Sciatic nerve (tissue), 2 donors: ENCODE data around the gene STN1. TPM values are rescaled to one million over a fixed set of nuclear protein-coding genes. Genes with fewer than 3 reads are reported as not detected.

ENCODE experiments used
- ATAC-seq: fragments of 200-7000 bp; cut with Tn5 transposase; one replicate; pipeline ENCODE4 v1.9.1; 2020; ENCODE audit warnings: mild to moderate bottlenecking, moderate library complexity
- DNase-seq: peaks from one replicate; pipeline ENCODE4 v3.0.0-alpha.2; 2020; ENCODE audit warnings: low spot score
- intact Hi-C: fragments of 100-400 bp; cut with DNase I; formaldehyde crosslinking; loops from one replicate; pipeline ENCODE4 v1.14.2; 2022
- total RNA-seq: library from RNA; stranded (reverse); fragmentation: NEBNext Ultra II Directional; extraction: Animal tissue kit (Norgen Biotek cat#: 25700); gene quantifications from one replicate; pipeline ENCODE4 v1.2.1, GENCODE V29; 2021
- donor health status: DM: no; HTN: no; CAD: no.
- donor health status: DM: no; HTN: no; CAD: no.

The STN1 gene
- total RNA-seq, 1 donor from 2014 or later = 14.5 TPM

DNA sequence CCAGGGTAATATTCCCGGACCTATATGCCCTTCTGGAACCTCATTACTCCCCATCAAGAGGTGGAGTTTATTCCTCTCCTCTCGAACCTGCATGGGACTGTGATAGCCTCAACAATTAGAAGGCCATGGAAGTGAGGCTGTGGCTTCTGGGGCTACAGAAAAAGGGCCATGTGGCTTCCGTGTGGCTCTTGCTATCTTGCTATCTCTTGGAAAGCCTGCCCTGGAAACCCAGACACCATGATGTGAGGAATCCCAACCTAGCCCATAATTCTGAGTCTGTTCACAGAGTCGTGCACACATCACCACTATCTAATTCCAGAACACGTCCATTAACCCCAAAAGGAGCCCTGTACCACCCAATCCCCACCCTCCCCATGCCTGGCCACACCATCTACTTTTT is 41.8 kb downstream of the STN1 start:
- DNase-seq = no peak
- no peak for ATAC-seq
- intact Hi-C loops = no loop called here

DNA sequence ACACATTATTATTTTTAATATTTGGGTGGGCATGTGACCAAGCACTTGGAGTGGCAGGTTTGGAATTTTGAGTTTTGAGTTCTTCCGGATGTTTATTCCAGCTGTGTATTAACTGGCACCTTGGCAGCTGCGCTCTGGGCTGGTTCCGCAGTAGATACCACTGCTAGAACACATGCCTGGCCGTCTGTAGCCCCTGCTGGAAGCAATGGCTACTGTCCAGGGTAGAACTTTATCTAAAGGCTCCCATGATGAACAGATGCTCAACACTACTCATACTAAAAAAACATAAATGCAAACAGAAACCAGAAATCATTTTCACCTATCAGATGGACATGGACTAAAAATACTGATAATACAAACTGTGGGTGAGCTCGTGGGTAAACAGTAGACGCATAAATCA is 43.3 kb downstream of the STN1 start:
- DNase-seq (no peak), ATAC-seq (no peak)
- intact Hi-C loops = no loop called here

DNA sequence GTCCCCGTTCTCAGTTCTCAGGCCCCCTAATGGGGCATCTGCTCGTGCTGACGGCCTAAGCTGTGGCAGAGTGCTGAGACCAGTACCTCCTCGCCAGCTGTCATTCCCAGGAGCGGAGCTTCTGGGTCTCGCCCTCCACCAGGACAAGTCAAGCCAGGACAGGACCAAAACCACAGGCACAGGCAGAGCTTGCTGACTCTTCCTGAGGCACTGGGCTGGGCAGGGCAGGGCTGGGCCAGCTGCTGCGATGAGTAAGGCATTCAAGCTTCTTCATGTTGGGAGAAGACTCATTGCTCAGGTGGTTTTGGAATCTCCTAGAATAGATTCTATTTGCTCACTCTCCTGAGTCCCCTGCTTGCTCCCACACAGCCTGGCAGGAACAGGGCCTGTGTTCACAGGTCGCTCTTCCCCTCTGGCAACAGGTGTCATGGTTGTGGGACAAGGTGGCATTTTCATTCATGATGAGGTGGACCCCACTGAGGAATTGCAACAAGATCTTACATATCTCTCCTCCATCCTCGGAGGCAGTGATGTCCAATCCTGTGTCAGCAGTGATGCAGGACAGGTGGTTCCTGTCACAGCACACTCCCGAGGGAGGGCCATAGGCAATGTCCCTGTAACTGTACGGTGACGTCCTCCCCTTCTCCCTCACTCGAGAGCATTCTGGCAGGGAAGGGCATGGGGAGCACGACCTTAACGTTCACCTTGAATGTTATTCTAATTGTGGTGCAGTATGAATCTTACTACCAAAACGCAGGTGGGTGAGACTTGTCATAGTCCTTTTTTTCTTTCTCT is 45.6 kb downstream of the STN1 start:
- no peak for ATAC-seq
- intact Hi-C loops = no loop called here

DNA sequence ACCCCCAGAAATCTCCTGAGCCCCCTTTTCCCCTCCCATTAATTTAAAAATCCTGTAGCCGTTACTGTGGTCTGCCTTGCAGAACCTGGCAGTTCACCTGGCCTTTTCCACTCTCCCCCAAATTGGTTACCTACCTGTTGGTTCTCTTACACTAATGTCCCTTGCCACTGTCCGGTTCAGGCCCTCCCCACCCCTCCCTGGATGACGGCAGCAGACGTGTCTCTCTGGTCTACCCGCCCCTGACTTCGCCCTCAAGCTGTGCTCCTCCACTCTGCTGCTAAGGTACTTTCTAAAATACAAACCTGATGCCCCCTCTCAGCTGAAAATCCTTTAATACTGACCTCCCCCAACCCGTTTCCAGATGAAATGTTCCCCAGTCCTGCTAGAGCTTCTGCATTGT is 47.0 kb downstream of the STN1 start:
- DNase-seq (no peak), ATAC-seq (no peak)
- intact Hi-C loops = no loop called here

More for the DNA sequence above, 45.6 kb downstream of the STN1 start:
- DNase-seq = no peak

DNA sequence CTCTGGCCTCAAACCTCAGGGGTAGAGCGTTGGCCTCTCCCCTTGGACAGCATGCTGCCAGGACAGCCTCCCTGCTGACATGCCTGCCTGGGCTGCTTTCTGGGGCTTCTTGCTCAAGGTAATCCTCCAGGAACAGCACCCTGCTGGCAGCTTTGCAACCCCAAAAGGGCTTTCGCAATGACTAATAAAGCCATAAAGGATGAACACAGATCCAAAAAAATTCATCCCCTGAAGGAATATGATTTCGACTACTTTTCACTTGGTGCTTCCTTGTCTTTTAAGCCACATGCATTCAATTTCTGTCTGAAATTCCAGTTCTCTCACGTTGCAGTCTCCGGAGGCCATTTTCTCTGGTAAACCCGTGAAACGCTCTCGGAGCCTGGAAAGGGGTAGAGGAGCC is 47.5 kb downstream of the STN1 start:
- intact Hi-C loops = no loop called here
- DNase-seq (no peak), ATAC-seq (peak; percentile 44)

DNA sequence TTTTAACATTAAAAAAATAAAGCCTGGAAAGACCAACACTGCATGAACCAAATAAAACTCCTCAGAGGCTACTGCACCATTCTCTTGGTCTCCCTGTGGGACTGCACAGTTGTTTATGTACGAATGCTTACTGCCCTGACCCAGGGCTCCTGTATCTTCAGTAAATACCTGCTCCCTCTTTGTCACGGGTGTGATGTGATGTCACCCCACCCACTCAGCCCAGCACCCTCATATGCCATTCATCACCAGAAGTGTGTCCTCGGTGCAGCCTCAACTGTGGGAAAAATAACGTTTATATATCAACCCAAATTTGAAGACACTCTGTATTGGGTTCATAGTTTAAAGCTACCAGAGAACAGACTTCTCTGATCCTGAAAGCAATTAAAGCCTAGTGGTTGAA is 48.6 kb downstream of the STN1 start:
- DNase-seq (no peak), ATAC-seq (no peak)
- intact Hi-C loops = loop anchor here (10.0 kb wide), 1 partner anchor 275 kb away; no protein-coding TSS in a partner anchor

DNA sequence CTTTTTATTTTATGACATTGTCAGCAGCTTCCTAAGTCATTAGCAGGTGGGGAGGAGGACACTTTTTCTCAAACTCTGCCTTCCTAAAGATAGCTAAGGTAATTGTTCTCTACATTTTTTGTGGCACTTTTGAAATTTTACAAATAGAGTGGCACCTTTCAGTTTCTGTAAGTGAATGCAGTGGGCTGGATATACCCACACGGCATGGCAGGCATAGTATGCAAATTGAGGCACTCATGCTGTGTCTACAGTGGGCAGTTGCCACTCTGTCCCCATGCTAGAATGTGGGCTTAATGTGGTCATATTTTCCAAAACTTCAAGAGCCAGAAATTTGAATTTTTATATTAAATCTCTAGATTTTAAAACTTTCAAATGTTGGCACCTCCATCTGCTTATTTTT is 49.8 kb downstream of the STN1 start:
- intact Hi-C loops = loop anchor here (10.0 kb wide), 1 partner anchor 273 kb away; no protein-coding TSS in a partner anchor
- ATAC-seq = no peak
- DNase-seq = no peak

DNA sequence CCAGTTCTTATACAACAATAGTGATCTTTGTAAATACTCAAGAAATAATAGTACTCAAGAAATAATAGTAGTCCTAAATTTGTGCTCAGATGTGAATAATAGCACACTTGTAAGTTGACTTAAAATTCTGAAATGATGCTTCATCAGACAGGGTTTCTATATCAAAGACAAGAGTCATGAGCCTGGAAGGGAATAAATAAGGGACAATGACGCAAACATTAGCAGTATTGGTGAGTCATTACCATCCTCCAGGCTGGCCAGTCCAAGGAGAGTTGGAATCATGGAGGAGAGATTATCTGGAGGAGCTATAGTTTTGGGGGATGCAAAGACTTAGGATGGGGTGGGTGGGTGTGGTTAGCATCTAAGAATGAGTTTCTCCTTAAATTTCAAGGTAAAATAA is 56.5 kb downstream of the STN1 start:
- intact Hi-C loops = loop anchor here (10.0 kb wide), 1 partner anchor 267 kb away; no protein-coding TSS in a partner anchor
- ATAC-seq = no peak

DNA sequence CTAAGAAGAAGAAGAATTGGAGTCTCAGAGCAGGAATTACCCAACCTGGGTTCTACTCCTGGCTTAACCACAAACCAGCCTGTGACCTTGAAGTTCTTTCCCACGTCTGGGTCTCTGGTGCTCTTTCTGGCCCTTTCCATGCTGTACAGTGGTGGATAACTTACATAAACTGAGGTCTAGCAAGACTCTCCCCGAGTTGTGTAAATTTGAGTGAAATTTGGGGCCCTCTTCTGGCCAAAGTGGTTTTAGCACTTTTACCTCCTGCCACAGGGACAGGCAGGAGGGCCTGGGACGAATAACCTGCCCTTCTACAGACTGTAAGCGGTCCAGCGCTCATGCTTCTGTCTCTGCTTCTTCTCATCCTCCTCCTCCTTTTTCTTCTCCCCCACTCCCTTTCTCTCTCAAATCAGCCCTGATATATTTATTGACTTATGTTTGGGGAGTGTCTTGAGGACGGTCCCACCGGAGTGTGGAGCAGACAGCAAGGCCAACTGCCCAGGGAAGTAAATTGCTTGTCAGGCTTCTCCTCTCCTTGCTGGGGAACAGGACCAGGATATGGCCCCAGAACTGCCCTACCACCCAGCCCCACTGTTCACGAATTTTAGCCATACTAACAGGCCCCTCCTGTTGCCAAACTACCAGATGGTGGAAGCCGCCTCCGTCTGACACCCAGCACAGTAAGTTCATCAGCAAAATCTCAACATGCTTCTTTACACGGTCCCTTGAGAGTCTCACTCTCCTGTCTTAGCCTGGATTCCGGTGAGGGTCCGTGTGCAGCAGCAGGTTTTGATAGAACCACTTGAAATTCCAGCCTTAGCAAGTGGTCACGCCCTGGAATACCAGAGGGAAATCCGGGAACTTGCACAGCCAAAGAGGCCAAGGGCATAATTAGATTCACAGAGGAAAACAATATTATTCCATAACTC is 58.6 kb downstream of the STN1 start:
- intact Hi-C loops = loop anchor here (5.0 to 10.0 kb wide), 3 partner anchors 147 to 265 kb away; no protein-coding TSS in a partner anchor
- DNase-seq (peak; percentile 76), ATAC-seq (peak; percentile 80)

More for the DNA sequence above, 56.5 kb downstream of the STN1 start:
- no peak for DNase-seq

DNA sequence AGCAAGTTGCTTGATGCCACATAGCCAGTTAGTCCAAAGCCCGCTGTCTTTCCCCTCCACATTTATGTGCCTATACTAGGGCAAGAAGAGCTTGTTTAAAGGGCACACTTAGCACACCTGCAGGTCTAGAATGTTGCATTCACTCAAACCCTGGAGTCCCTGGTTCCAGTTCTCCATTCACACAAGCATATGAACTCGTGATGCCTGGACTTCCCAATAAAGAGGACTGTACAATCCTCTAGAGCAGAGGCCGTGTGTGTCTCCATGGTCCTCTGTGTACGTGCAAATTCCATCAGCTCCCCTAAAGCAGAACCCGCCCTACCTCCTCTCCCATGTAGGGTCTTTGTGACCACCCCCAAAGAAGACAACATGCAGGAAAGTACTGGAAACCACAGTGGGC is 59.6 kb downstream of the STN1 start:
- DNase-seq (no peak), ATAC-seq (no peak)
- intact Hi-C loops = loop anchor here (5.0 to 10.0 kb wide), 2 partner anchors 146 to 244 kb away; no protein-coding TSS in a partner anchor

DNA sequence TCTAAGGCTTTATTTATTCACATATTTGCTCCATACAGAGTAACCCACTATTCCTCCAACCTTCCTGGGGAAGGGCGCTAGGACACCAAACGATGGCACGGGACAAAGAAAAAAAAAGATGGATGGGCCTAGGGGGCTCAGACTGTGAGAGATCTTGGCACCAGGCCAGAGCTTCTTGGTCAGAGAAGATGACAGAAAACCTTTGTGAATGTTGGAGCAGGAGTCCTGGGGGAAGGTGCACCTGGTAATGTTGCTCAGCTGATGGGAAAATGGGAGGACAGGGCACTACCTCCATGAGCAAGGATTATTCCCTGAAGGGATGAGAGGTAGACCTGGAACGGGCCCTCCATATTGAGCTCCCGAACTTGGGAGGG is 61.2 kb downstream of the STN1 start:
- intact Hi-C loops = loop anchor here (5.0 to 10.0 kb wide), 2 partner anchors 144 to 242 kb away; no protein-coding TSS in a partner anchor
- ATAC-seq (no peak), DNase-seq (peak; percentile 54)

DNA sequence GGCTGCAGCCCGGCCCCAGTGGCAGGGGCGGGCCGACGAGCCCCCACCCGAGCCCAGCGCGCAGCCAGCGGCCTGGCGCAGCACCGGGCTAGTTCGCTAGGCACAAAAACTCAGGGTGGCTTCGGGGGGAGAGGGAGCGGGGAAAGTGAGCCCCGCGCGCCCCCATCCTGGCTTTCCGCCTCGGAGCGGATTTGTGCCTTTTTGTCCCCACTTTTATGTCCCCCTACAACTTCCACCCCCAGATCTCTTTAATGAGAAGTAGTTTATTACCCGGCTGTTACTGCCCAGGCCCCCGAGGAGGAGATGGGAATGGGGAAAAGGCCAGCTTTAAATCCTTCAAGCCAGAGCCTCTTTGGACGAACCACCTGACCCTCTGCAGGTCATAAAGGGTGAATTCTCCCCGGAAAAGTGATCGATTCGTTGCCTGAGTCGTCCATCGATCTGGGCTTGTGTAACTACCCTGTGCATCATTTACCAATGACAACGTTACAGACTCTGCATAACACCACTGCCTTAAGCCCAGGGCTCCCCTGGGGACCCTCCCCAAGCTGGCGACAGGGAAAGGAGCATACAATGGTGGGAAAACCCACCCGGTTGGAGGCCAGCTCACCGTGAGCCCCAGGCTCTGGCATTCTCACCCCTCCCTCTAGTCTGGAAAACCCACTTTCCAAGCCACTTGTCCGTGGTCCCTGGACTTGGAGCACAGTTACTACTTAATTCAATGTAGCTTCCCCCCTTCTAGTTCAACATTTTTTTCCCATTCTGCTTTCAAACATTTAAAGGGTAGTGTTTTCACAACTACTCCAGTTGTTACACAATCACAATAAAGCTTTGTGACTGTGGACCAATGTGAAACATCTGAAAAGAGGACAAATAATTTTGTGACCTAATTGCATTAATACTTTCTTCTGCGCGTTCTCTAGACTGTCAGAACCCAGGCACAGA is 61.9 kb downstream of the STN1 start:
- no peak for ATAC-seq

DNA sequence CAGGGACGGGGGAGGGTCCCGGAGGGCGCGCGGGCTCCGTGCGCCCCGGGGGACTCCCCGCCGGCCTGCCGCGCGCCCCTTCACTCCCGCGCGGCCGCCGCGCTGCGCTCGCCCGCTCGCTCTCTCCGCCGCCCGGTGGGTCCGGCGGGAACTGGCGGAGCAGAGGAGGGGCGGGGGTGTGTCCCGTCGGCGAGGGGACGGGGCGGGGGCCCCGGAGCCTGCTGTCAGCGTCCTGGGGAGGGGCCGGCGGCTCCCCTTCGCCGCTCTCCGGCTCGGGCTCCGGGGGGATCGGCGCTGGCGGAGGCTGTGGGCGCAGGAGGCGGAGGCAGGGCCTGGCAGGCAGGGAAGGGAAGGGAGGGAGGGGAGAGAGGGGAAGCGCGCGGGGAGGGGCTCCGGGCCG is 62.6 kb downstream of the STN1 start, which contains the start of gene SH3PXD2A:
Gene SH3PXD2A, minus strand, starts transcription at position 153 of the 400 bp plus-strand sequence. CDS start 310 bp downstream, outside the sequence.
- intact Hi-C loops = loop anchor here (5.0 to 10.0 kb wide), 2 partner anchors 143 to 241 kb away; no protein-coding TSS in a partner anchor
- DNase-seq (peak; percentile 74), ATAC-seq (peak; percentile 1)

More for the DNA sequence above, 61.9 kb downstream of the STN1 start:
- DNase-seq = peak; percentile 57
- intact Hi-C loops = loop anchor here (5.0 to 10.0 kb wide), 2 partner anchors 144 to 241 kb away; no protein-coding TSS in a partner anchor

DNA sequence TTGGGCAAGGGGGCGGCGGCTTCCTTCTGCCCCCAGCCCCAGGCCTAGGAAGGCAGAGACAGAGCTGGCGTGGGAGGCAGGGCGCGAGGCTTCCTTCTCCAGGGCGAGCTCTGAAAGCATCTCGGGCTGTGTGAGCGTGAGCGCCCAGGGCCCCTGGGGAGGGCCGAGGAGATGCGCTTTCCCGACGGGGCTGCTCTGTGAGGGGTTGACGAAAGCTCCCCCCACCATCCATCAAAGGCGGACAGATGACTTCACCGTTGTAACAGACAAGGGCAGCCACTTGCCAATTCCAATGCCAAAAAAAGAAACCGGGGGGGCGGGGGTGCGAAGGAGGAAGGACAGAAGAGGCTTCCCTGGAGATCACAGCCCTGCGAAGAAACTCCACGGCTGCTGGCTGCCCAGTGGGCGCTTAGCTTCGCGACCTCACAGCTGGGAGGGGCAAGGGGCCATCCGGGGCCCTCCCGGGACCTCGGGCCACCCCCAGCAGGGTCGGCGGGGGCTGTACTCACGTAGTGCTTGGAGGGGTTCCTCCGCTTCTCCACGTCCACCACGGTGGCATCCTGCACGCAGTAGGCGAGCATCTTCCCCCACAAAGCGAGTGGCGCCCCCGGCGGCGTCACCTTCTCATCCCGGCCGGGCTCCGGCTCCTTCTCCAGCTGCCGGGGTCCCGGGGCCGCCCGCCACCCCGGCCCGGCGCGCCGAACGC is 63.1 kb downstream of the STN1 start:
- DNase-seq (peak; percentile 73), ATAC-seq (peak; percentile 40)
- intact Hi-C loops = loop anchor here (5.0 to 10.0 kb wide), 2 partner anchors 143 to 240 kb away; no protein-coding TSS in a partner anchor

DNA sequence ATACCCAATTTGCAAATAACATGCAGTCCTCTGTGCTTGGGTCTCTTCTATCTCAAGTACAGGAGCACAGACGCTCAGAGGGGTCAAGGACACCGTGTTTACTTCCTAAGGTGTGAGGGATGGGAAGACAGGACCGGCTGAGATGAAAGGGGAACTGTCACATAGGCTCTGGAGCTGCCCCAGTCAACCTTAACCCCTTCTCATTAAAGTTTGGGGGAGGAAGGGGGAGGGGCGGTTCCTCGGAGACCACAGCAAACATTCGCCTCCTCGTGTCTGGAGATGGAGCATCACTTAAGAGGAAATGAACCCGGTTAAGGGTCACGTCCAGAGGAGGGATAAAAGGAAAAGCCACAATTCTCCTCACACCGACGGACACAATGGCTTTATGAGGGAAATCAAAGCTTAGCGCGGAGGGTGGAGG is 63.7 kb downstream of the STN1 start:
- intact Hi-C loops = loop anchor here (10.0 kb wide), 1 partner anchor 239 kb away; no protein-coding TSS in a partner anchor
- peak; percentile 23 for ATAC-seq
- DNase-seq = no peak

DNA sequence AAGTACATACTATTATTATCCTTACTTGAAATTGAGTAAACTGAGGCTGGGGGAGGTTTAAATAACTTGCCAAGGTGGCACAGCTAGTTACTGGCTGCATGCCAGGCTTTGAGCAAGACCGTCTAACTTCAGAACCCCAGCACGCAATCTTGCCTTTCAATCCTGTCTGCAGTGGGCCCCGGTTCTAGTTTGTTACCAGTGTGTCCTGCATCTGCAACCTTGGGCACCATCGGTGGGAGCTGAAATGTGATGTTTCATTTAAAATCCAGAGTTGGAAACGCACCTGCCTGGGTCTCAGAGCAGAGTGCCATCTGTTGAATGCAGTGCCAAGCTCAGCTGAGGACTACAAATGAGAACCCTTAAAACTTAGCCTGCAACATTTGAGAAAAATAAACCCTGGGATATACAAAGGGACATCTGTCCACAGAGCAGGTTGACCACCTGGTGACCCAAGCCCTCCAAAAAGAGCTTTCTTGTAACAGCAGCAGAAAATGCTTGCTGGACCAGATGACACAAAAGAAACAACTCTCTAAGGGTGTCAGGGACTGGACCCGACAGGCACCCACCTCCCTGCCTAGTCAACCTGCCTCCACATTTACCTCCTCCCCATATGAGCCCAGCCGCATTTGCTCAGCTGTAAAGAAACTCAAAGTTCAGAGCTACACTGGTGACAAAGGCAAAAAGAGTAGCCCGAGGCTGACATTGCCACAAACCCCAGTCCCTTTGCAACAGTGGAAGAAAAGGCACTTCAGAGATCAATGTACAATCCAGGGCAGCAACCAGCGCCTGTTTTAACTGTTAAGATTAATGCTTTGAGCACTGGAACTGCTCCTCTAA is 64.3 kb downstream of the STN1 start:
- no peak for DNase-seq
- ATAC-seq = no peak
- intact Hi-C loops = loop anchor here (10.0 kb wide), 1 partner anchor 239 kb away; no protein-coding TSS in a partner anchor
